Coronary artery (tissue), 2 donors: ENCODE measurements around the gene PCSK5.
A peak's percentile ranks its signal among the peaks of the same experiment; 100 is the strongest.

ENCODE experiments used
- DNase-seq: peaks from one replicate; pipeline ENCODE4 v3.0.0-alpha.2; 2017; ENCODE audit warnings: low spot score
- H3K27ac ChIP-seq, 2 donors: fragments of 200-600 bp; sonication (generic); one replicate each; pipeline ENCODE4 v1.5.1; 2016 to 2019
- H3K4me3 ChIP-seq: fragments of 200-600 bp; sonication (generic); 2 replicates; pipeline ENCODE4 v1.5.1; 2016; ENCODE audit warnings: mild to moderate bottlenecking, moderate library complexity
- TF ChIP-seq, protein P1 (sequence below): fragments of 200-600 bp; sonication (generic); IDR thresholded peaks from one replicate; pipeline ENCODE4 v1.5.1; 2019; ENCODE audit warnings: antibody characterized with exemption

PCSK5 gene

DNA sequence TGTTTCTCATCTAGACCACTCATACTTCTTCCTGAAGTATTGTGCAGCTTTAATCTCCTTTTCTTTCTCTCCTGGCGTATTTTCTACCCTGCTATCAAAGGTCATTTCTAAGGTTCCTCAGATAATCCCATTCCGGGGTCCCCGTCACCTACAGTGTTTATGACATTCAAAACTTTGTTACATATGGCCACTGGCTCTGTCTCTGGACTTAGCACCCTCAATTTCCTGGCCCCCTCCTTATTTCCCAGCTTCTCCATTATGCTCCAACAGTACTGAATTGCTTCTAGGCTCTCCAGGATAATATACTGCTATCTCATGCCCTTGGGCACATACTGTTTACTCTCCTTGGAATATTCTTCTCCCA lies 472.5 kb downstream of the PCSK5 start:
- Histone ChIP-seq H3K27ac (no peak overlapping the region), H3K4me3 (no peak overlapping the region)
- TF ChIP-seq, protein P1, sequence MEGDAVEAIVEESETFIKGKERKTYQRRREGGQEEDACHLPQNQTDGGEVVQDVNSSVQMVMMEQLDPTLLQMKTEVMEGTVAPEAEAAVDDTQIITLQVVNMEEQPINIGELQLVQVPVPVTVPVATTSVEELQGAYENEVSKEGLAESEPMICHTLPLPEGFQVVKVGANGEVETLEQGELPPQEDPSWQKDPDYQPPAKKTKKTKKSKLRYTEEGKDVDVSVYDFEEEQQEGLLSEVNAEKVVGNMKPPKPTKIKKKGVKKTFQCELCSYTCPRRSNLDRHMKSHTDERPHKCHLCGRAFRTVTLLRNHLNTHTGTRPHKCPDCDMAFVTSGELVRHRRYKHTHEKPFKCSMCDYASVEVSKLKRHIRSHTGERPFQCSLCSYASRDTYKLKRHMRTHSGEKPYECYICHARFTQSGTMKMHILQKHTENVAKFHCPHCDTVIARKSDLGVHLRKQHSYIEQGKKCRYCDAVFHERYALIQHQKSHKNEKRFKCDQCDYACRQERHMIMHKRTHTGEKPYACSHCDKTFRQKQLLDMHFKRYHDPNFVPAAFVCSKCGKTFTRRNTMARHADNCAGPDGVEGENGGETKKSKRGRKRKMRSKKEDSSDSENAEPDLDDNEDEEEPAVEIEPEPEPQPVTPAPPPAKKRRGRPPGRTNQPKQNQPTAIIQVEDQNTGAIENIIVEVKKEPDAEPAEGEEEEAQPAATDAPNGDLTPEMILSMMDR, result no peak
- no peak for DNase-seq

DNA sequence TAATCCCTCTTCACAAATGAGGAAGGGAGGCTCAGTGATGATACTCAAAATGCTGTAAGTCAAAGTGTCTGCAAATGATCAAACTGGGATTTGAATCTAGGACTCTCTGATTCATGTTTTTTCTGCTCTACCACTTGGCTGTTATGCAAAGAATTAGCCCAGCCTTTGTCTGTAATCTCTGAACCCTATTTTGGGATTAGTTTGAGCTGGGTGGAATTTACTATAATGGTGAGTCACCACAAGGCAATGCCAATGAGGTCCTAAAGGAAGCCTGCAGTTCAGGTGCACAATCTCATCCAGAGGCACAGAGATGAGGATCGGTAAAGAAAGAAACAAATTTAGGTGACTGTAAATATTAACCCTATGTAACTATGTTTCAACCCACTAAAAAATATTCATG lies 474.6 kb downstream of the PCSK5 start:
- DNase-seq, result no peak
- TF ChIP-seq, protein P1, result no peak
- H3K27ac ChIP-seq, result no peak overlapping the region
- H3K4me3 ChIP-seq, result no peak overlapping the region

DNA sequence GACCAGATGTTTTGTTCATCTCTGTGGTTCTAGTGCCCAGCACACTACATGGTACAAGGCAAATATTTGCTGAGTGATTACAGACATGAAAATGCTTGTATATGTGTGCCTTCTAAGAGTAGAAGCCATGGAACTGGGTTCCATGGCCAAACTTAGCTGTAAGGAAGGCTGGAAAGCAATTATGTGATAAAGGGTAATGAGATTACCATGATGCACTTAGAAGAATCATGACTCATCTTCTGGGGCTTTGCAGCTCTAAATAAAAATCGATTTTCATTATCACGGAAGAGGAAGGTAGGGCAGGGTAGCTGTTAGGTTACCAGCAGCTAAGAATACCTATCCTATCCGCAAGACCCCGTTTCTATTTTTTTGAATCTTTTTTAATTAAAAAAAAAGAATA lies 475.8 kb downstream of the PCSK5 start:
- Histone ChIP-seq H3K4me3 (no peak overlapping the region), H3K27ac (no peak overlapping the region)
- TF ChIP-seq, protein P1, result no peak
- no peak for DNase-seq

DNA sequence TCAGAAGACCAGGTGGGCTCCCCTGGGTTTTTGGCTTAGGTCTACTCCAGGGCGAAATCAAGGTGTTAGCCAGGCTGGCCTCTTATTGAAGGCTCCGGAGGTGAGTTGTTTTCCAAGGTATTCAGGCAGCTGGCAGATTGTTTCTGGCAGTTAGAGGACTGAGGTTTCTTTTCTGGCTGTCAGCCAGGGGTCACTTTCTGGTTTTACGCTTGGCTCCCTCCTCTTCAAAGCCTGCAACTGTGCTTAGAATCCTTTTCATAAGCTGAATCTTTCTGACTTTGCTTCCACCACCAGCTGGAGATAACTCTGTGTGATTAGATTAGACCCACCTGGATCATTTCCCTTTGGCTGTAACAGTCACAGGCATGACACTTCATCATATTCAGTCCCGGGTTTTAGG lies 479.1 kb downstream of the PCSK5 start:
- TF ChIP-seq, protein P1, result no peak
- H3K4me3 ChIP-seq, result no peak overlapping the region
- H3K27ac ChIP-seq, result no peak overlapping the region
- no peak for DNase-seq

DNA sequence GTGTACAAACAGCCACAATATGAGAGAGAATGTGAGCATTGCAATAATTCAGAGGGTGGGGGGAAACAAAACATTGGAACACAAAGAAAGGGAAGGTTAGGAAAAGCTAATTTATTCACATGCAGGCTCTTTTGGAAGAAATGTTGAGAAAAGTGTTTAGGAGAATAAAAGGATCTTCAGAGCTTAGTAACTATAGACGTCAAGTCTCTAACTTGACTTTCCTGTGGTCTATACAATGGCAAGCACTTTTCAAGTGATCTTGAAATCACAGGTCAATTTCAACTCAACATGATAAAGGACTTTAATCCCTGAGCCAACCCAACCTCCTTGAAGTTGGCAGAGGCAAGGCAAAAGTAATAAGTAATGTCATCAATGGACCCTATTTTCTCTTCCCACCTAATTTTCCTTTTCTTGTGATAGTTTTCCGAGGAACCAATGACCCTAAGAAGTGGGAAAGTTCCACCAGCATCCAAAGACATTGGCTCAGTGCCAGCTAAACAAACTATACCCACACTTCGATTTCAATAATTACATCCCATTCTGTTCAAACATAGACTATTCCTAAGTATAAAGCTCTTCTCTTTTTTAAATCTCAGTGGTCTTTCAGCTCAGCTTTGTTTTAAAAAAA lies 480.0 kb downstream of the PCSK5 start:
- no peak for DNase-seq
- Histone ChIP-seq H3K27ac (no peak overlapping the region), H3K4me3 (no peak overlapping the region)
- TF ChIP-seq, protein P1, result no peak

DNA sequence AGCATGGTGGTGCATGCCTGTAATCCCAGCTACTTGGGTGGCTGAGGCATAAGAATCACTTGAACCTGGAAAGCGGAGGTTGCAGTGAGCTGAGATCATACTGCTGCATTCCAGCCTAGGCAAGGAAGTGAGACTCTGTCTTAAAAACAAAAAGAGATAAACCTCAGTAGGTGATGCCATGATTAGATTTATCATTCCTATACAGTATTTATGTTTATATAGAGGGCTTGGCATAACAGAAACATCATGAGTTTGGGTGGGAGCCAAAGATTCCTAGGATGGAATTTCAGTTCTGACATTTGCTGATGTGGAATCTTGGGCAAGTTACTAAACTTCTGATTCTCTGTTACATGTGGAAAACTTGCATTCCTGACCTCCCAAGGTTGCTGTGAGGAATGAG lies 481.4 kb downstream of the PCSK5 start:
- no peak for DNase-seq
- H3K4me3 ChIP-seq, result no peak overlapping the region
- H3K27ac ChIP-seq, result peak overlapping the region in 1 of 2 donors; percentile 6
- TF ChIP-seq, protein P1, result no peak

DNA sequence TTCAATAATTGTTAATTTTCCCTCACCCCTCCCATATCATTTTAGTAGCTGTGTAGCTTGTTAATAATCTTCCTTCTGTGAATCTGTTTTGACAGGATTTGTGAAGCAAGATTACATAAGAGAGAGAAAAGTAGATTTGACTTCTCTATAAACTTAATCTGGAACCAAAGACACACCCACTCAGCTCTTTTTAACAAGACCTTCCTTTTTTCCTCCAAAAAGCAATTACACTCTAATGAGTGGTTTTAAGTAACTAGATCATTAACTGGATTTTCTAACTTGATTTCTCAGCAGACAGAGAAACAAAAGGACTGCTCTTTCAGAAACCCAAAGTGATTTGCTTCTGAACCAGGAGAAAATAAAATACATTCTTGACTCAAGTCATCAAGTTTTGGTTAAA lies 481.9 kb downstream of the PCSK5 start:
- peak overlapping the region in 1 of 2 donors; percentile 6 for H3K27ac ChIP-seq
- no peak overlapping the region for H3K4me3 ChIP-seq
- DNase-seq, result no peak
- TF ChIP-seq, protein P1, result no peak
